MM.1S (cell line): Measurements from ENCODE around the gene SLX4IP.

Experiments used
- CTCF ChIP-seq: fragments of 300-600 bp; sonication (generic); IDR thresholded peaks from 2 replicates; pipeline ENCODE4 v1.5.1; 2016; ENCODE audit warnings: antibody characterized with exemption, low read length, mixed read lengths
- EZH2 ChIP-seq: fragments of 300-600 bp; sonication (generic); optimal IDR thresholded peaks from 2 replicates; pipeline ENCODE3; 2017; ENCODE audit warnings: low read depth, mild to moderate bottlenecking, antibody characterized with exemption, low read length, mixed read lengths

- TF ChIP-seq CTCF (no peak), EZH2 (no peak)
Measured at GRCh38 chr20:10411673-10412072, 23.4 kb upstream of the SLX4IP start.
